IPS DF 4.7 (cell line): Measurements from ENCODE around the gene LEUTX.
"Not testable (repeated sequence)": the region's sequence is repeated elsewhere in the genome, so short reads cannot be mapped to it uniquely, and the experiment has no call there.

Source experiments
- DNase-seq: peaks from one replicate; pipeline ENCODE4 v3.0.0-alpha.2; 2013; ENCODE audit warnings: low spot score; ENCODE audit errors: extremely low read depth

The LEUTX gene

DNA sequence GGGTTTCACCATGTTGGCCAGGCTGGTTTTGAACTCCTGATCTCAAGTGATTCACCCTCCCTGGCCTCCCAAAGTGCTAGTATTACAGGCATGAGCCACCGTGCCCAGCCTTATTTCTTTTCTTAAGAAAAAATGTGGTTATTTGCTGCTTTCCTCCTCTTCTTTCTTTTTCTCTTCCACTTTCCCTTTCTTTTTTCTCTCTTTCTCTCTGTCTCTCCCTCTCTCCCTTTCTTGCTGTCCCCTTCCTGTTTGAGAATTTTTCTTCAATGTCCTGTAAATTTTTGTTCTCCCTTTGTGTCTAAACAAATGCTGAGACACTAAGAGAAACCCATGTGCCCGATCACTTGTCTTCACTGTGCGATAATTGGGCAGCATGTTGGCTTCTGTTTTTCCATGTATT is 2.2 kb downstream of the LEUTX start:
- no peak for DNase-seq

DNA sequence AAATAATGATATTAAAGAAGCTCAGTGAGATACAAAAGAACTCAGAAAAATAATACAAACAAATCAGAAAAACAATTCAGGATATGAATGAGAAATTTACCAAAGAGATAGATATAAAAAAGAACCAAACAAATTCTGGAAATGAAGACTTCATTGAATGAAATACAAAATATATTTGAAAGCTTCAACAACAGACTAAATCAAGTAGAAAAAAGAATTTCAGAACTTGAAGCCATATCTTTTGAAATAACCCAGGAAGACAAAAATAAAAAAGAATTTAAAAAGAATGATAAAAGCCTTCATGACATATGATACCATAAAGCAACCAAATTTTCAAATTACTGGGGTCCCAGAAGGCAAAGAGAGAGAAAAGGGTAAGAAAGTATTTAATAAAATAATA is 9.6 kb downstream of the LEUTX start:
- no peak for DNase-seq

DNA sequence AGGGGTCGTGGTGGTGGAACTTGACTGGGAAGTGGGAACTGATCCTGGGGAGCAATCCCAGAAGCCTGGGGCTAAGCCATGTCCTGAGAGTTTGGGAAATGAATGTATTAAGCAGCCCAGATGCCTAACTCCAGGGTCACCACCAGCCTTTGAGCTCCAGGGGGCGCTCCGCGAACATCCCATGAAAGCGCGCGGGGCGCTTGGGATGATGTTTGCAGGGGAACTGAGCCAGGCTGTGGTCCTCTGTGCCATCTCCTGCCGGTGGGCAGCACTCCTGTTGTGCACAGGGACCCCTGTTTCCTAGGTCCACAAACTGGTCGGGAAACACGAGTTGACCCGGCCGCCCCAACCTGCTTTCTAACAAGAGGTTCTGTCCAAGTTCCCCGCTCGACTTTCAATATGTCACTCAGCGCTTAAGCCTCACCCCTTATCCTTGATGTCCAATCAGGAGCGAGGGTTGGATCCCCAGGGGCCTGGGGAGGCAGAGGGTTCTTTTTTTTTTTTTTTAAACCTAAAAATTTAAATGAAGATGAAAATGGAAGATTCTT is 14.4 kb downstream of the LEUTX start:
- DNase-seq = no peak

DNA sequence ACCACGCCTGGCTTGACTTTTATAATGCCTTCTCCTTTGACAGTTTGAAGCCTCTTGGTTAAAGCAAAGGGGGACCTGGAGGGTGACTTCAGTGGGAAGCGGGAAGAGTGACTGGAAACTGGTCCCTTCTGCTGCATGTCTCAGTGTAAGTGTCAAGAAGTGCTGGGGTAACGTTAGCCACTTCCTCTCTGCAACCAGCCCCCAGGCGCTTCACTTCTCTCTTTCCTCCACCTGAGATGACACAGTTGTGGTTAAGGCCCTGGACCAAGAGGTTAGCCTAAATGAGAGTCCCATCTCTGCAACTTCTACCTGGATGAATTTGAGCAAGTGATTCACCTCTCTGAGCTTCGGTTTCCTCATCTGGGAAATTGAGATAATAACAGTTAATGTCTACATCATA is 16.3 kb downstream of the LEUTX start:
- no peak for DNase-seq

DNA sequence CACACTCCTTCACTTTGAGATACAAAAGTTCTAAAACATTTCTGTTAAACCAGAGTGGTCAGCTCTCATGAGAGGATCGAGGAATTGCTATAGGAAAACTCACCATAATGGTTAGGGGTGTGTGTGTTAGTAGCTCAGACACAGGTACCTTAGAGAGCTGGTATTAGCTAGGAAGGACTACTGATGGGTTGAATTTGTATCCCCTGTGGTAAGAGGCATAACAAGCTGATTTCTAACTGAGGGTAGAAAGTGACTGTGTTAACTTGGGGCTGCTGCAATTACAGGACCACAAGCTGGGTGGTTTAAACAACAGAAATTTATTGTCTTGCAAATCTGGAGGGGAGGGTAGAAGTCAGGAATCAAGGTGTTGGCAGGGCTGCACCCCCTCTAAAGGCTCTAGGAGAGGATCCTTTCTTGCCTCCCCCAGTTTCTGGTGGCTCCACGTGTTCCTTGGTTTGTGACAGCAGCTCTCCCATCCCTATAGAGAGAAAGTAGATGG is 17.4 kb downstream of the LEUTX start:
- DNase-seq = no peak

DNA sequence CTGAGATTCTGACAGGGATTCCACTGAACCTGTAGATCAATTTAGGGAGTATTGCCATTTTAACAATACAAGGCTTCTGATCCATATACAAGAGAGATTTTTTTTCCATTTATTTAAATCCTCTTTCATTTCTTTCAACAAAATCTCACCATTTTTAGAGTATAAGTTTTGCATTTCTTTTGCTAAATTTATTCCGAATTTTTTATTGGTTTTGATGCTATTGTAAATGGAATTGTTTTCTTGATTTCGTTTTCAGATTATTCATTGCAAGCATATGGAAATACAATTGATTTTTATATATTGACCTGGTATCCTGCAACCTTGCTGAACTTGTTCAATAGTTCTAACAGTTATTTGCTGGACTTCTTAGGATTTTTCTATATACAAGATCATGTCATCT is 18.4 kb downstream of the LEUTX start:
- DNase-seq = no peak

DNA sequence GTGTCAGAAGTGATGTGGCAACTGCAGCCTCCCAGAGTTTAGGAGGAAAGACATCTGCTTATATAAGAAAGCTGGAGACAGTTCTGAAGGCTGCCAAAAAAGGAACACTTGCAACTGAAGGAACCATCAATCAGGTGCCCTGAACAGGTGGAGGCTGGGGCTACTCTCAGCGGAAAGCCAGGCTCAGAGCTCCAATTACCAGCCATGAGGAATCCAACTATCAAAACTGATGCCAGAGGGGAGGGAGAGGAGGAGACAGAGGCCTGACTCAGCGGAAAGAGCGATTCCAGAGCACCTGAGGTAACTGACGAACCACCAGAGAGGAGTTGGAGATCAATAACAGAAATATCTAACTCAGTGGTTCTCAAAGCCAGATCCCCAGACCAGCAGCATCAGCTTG is 24.3 kb downstream of the LEUTX start:
- no peak for DNase-seq

DNA sequence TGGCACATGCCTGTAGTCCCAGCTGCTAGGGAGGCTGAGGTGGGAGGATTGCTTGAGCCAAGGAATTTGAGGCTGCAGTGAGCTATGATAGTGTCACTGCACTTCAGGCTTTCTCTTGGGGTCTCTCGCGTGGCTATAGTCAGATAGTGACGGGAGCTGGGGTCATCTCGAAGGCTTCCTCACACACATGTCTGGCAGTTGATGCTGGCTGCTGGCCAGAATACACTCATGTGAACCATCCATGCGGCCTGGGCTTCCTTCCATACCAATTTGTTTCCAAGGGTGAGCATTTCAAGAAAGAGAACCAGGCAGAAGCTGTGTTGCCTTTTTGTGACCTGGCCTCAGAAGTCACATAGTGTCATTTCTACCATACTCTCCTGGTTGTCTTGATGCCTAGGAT is 26.4 kb downstream of the LEUTX start:
- no peak for DNase-seq

DNA sequence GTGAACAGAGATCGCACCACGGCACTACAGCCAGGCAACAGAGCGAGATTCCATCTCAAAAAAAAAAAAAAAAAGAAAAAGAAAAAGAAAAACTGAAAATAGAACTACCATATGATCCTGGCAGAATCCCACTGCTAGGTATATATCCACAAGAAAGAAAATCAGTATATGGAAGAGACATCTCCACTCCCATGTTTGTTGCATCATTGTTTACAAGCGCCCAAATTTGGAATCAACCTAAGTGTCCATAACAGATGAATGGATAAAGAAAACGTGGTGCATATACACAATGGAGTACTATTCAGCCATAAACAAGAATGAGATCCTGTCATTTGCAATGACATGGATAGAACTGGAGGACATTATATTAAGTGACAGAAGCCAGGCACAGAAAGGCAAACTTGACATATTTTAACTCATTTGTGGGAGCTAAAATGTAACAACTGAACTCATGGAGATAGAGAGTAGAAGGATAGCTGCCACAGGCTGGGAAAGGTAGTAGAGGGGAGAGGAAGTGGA is 29.3 kb downstream of the LEUTX start:
- no peak for DNase-seq

DNA sequence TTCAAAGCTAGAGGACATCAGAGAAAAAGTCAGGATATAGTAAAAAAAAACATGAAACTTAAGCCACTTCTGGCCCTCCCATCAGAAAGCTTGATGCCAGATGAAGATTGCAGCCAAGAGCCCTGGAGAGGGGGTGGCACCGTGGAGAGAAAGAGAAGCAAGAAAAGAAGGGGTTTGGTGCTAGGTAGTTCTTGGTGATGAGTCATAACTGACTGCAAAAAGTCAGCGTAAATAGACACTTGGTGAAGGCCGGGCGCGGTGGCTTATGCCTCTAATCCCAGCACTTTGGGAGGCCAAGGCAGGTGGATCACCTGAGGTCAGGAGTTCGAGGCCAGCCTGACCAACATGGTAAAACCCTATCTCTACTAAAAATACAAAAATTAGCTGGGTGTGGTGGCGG is 30.0 kb downstream of the LEUTX start:
- DNase-seq = not testable (repeated sequence)

DNA sequence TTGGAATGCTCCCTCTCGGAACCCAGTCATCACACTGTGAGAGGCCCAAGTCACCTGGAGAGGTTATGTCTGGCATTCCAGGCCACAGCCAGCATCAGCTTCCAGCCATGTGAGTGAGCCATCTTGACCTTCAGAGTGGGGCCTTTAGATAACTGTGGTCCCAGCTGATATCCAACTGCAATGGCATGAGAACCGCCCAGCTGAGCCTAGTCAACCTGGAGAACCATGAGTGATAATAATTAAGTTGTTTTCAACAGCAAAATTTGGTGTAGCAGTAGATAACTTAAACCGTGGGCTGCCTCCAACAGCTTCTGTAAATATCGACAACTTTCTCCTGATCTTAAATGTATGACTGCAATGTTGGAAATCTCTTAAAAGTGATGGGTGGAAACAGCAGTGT is 30.7 kb downstream of the LEUTX start:
- no peak for DNase-seq

DNA sequence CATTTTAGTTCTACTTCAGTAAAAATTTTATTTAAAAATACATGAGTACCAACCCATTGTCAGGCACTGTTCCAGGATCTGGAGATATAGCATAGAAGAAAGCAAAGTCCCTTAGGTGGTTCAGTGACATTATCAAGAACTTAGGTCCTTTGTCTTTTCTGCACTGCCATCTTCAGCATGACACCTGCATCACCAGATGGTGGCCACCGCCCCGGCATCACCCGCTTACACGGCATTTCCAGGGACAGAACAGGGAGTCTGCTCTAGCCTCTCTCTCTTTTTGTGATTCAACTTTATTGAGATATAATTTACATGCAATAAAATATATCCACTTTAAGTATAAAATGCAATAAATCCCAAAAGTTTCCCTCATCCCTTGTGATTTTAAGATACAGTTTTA is 31.8 kb downstream of the LEUTX start:
- DNase-seq = no peak

DNA sequence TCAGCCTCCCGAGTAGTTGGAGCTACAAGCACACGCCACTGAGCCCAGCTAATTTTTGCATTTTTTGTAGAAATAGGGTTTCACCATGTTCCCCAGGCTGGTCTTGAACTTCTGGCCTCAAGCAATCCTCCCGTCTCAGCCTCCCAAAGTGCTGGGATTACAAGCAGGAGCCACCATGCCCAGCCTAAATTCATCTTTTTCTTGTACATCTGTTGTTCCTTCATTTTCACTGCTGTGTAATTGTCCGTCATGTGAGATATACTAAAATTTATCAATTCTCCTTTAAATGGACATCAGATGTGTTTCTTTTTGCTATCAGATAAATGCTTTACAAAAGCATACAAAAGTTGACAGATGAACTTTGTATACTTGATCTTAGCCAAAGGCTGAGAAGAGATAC is 32.4 kb downstream of the LEUTX start:
- no peak for DNase-seq

DNA sequence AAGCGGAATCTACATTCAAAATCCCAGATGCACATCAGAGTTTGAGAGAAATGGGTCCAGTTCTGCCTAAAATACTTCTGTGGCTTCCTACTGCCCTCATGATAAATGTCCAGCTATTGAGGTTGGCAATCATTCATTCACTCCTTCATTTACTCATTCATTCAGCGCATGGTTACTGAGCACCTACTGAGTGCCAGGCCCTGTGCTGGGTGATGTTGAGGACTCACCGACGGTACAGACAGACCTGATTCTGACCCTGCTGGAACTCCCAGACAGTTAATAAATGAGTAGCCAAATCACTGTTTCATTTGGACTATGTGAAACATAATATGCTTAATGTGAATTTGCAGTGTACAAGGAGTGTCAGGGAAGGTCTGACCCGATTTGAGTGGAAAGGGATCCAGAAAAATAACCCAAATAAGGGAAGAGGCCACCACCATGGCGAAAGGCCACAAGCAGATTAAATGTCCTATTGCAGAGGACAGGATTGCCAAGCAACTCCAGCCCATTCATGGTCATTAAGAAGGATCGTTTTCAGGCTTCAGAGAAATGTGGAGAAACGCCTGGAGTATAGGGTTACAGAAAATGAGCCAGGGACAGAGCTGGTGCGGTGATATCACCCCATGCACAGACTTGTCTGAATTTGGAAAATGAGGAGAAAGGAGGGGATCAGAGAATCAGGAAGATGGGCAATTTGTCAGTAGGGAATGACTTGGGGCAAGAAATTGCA is 34.8 kb downstream of the LEUTX start:
- DNase-seq = no peak

DNA sequence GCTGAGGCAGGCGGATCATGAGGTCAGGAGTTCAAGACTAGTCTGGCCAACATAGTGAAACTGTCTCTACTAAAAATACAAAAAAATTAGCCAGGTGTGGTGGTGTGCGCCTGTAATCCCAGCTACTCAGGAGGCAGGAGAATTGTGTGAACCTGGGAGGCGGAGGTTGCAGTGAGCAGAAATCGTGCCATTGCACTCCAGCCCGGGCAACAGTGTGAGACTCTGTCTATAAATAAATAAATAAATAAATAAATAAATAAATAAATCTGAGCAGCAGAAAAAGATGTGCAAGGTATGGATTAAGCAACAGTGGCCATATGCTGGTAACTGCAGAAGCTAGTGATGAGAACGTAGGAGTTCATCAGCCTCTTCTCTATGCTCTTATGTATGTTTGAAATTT is 35.5 kb downstream of the LEUTX start:
- DNase-seq = not testable (repeated sequence)

DNA sequence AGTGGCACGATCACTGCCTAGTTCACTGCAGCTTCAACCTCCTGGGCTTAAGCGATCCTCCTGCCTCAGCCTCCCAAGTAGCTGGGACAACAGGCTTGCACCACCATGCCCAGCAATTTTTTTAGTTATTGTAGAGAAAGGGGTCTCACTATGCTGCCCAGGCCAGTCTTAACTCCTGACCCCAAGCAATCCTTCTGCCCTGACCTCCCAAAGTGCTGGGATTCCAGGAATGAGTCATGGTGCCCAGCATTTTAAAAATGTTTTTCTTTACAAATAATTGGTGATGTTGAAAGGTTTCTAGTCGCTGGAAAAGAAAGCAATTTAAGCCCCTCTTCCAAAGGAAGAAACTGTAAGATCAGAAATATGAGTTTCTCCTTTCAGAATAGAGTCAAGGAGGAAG is 35.9 kb downstream of the LEUTX start:
- DNase-seq = no peak

DNA sequence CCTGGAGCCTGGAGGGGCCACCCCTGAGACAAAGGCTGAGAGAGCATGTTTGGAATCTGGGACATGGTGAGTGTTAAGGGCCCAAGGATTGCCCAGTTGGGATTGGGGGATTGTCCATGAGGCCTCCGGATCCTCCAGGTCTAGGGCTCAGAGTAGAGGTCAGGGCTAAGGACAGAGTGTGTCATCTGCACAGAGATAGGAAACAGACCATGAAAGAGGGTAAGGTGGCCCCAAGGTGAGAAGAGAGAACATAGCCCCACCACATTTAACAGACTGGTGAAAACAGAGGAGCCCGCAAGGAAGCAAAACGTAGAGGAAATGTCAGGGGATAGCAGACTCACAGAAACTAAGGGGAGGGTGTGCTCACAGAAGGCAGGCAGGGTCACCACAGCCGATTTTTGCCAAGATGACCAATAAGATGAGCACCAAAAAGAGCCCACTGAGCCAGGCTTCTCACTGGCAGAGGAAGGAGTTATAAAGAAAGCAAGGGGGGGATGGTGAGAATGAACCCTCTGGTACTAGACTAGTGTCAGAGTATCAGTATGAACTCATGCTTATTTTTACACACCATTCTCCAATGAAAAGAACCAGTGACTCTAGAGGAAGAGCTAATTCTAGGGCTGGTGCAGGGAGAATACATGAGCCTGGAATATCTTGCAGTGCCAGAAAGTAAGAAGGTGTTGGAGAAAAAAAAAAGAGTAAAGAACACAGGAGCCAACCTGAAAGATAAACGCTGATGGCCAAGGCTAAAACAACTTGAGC is 37.8 kb downstream of the LEUTX start:
- DNase-seq = no peak

DNA sequence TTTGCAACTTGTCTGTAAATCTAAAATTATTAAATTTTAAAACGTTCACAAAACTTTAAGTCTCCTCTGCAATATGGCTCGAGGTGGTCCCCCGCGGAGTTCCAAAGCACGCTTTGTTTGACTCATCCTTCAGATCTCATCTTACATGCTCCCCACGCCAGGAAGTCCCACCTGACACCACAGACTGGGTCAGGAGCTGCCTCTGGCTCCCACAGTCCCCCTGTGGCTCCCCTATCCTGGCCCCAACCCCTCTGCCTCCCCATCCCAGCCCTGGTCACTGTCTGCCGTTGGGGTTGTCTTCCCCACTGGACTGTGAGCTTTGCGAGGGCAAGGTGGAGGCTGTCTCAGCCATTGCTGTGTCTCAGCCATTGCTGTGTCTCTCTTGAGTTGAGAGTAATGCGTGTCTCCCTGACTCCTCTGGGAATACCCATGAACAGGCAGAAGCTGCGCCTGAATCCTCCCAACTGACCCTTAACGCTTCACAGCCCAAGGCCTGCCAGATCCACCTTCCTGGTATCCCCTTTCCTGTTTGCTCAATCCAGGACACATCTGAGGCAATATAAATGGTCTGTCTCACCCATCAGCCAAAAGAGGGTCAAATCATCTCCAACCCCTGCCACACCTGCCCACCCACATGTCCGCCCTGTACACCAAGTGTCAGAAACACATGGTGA is 39.4 kb downstream of the LEUTX start:
- no peak for DNase-seq

DNA sequence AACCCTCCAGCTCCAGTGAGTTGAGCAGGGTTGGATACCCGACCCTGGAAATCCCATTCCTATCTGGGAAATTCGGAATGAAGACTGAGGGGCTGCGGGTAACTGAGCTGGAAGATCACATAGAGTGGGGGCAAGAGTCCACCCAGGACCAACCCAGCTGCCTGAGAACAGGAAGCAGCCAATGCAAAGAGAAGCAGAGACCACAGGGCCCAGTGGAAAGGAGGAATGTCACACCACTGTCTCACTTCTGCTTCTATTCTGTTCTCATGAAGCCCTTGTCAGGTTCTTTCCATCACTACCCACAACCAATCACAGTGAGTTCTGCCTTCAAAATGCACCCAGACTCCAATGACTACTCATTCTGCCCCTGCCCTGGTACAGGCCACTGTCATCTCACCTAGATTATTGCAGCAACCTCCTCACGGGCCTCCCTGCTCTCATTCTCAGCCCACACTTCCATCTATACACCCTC is 40.0 kb downstream of the LEUTX start:
- DNase-seq = no peak

DNA sequence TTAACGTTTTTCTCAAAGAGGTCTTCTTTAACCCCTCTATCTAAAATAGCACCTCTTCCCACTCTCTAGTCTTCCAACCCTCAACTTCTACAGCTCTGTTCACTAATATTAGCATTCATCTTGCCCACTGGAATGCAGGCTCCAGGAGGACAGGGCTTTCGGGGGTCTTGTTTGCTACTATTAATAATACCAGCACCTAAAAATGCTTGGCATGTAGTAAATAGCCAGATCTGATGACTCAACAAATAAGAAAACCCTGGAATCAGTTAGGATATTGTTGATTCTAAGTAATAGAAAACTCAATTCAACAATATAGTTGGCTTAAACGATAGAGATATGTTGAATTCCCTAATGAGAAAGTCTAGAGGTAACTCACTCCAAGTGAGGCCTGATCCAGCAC is 41.1 kb downstream of the LEUTX start:
- DNase-seq = no peak

DNA sequence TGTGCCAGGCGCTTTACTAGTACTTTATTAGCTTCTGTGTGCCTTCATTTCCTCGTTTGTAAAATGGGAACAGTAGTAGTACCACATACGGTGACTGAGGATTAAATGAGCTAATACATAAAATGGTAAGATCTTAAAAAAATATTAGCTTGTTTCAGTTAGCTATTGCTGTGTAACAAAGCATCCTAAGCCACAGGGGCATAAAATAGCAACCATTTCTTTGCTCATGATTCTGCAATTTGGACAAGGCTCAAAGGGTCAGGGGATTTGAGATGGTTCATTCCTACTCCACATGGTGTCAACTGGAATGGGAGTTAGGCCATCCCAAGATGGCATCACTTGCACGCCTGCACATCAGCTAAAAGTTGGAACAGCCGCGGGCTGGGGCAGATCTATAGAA is 42.0 kb downstream of the LEUTX start:
- DNase-seq = no peak

DNA sequence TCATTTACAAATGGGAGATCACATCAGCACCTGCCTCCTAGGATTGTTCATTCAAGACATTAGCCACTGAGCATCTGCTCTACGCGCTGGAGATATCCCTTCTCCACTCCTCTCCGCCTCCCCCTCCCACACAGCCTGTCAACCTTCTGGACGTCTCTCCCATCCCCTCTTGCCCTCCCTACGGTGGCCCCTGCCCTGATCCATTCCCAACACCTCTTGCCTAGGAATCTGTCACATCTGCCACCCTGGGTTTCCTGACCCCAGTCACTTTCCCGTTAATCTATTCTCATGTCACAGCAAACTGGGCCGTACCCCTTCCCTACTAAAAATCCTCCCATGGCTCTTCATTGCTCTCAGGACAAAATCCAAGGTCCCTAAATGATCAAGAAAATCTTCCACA is 45.0 kb downstream of the LEUTX start:
- no peak for DNase-seq
